ENCODE measurements around the gene C3.

C3 gene

DNA sequence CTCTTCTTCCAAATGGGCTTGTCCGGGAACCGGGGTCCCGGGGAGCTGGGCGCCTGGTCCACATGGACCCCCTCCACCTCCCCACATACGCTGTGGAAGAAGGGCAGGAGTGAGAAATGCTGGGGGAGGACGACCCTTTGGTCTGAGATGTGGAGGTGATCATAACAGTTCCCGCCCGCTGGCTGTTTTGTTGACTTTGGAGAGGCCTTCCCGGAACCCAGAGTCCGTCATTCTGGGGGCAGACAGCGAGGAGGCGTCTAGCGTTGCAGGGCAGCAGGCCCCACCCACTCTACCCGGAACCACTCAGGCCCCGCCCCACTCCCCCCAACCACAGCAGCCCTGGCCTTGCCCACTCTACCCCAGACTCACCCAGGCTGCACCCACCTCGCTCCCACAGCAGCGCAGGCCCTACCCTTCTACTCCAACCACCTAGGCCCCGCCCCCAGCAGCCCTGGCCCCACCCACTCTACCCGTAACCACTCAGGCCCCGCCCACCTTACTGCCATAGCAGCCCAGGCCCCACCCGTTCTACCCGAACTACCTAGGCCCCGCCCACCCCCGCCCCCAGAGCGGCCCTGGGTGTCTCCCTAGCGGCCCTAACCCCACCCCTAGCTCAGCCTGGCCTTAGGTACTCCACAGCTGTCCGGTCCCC, 9.8 kb upstream of the C3 start:
- peak; percentile 71 for DNase-seq

DNA sequence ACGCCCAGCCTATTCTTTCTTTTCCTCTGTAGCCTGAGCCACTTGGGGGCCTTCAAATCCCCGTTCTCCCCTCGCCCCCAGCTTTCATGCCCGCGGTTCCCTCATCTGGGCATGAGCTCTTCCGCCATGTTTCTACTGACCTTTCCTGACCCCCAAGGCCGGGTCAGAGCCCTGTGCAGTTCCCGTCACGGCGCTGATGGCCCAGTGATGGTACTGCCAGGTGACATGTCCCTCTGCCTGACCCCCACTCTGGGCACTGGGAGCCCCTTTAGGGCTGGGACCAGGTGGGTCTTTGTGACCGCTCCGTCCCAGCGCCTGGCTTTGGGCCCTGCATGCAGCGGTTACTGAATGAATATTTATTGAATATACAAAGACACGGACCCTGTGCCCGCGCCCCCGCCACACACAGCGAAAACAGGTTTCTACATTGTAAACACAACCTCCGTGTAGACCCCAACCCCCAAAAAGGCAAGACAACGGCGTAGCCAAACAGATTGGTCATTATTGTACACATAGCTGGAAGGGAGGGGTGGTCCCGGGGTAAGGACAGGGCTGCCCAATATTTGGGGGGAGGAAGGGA, 9.2 kb upstream of the C3 start:
- DNase-seq = no peak

- DNase-seq = no peak
These were observed 7.9 kb upstream of the C3 start for GRCh38 chr19:6728346-6728745.

DNA sequence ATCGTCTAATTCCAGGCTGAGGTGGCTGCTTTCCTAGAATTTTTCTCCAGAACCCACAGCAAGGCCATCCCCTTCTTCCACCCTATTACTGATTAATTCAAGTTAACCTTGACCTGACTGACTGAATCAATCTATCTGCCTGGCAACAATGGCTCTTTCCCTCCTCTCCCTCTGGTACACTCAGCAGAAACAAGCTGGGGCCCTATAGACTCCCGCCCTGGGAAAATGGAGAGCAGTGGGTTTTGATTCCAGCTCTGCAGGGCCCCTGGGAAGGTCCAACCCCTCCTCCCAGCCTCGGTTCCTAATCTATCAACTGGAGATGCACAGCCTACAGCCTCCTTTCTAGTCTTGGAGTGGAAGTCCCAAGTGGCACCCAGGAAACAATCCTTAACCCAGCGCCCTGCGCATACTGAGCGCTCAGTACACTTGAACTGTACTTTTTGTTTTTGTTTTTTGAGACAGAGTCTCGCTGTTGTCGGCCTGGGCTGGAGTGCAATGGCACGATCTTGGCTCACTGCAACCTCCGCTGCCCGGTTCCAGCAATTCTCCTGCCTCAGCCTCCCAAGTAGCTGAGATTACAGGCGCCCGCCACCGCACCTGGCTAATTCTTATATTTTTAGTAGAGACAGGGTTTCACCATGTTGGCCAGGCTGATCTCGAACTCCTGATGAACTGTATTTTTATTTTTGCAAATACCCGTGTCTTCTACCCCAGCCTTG, 5.2 kb upstream of the C3 start:
- DNase-seq = no peak

GRCh38 chr19:6724631-6725492, 4.4 kb upstream of the C3 start:
- no peak for DNase-seq

GRCh38 chr19:6723738-6724137, 3.3 kb upstream of the C3 start:
- DNase-seq = no peak

- DNase-seq = no peak
These were observed 2.7 kb upstream of the C3 start for GRCh38 chr19:6723108-6723618.

- DNase-seq = no peak
These were observed 1.3 kb upstream of the C3 start for GRCh38 chr19:6721773-6722172.

DNA sequence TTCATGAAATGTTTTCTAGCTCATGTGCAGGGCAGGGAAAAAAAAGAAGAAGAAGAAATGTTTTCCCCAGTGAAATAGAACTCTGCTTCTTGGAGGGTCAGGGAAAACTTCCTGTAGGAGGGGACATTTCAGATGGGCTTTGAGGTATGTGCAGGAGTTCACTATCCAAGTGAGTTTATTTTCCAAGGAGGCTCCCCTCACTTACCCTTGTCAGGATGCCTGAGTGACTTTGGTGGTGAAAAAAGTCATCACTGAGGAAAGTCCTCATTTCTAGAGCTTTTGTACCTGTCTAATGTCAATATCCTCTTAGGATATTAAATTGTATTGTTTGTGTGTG, 656 bp upstream of the C3 start:
- no peak for DNase-seq

- no peak for DNase-seq
These were observed 470 bp downstream of the C3 start for GRCh38 chr19:6719992-6720368.

DNA sequence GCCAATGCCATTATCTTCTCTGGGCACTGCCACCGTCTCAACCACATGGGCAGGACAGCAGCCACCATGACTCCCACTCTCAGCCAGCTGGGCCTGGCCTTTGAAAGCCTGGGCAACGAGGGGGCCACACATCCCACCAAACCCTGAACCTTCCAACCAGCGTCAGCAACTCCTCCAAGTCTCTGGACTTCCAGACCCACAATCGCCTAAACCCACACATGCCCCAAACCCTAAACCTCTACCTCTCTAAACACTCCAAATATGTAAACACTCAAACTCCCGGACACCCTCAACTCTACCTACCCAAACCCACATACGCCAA, 949 bp downstream of the C3 start:
- no peak for DNase-seq

DNA sequence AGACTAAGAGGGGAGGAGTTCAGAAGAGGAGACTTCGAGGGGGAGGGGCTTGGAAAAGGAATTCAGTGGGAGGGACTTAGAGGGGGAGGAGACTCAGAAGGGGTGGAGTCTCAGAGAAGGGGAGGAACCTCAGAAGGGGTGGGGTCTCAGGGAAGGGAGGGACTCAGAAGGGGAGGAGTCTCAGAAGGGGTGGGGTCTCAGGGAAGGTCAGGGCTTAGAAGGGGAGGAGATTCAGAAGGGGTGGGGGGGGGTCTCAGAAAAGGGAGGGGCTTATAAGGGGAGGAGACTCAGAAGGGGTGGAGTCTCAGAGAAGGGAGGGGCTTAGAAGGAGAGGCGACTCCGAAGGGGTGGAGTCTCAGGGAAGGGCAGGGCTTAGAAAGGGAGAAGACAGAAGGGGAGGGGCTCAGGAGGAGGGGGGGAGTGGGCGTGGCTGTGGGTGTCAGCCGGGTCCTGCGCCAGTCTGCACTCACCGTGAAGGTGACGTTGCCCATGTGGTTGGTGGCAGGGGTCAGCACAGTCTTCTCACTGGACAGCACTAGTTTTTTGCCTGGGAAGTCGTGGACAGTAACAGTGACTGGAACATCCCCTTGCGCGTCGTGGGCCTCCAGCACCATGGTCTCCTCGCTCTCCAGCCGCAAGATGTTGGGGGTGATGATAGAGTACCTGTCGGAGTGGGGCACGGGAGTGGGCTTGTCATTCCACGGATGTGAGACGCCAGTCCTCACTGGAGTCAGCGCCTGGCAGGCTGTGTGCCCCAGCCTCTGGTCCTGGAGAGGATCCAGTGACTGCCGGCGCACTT, 1.5 kb downstream of the C3 start:
- no peak for DNase-seq

DNA sequence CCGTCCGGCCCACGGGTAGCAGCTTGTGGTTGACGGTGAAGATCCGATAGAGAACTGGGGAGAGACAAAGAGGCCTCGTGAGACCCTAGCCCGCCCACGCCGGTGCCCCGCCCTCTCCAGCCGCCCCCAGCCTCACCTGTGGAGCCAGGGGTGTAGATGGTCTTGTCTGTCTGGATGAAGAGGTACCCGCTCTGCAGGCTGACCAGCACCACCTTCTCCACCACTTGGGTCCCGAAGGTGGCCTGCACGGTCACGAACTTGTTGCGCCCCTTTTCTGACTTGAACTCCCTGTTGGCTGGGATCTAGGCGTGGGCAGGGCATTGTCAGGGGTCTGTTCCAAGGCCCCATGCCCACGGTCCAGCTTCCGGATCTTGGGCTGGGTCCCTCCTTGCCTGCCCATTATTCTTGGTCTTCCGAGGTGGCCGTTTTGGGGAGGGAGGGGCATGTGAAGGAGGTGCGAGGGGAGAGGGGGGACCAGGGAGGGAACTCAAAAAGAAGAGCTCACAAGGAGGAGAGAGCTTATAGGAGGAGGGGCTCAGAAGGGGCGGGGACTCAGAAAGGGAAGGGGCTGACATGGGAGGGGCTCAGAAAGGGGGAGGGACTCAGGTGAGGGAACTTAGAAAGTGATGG, 2.2 kb downstream of the C3 start:
- no peak for DNase-seq

DNA sequence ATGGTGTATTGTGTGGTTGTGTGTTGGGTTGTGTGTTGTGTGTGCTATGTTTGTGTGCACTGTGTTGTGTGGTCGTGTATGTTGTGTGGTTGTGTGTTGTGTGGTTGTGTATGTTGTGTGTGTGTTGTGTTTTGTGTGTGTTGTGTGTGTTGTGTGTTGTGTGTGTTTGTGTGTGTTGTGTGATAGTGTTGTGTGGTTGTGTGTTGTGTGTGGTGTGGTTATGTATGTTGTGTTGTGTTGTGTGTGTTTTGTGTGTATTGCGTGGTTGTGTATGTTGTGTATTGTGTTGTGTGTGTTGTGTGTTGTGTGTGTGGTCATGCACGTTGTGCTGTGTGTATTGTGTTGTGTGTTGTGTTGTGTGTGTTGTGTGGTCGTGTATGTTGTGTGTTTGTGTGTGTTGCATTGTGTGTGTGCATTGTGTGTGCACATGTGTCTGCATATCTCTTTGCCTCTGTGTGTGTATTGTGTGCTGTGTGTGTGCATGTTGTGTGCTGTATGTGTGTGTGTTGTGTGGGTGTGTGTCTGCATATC, 2.9 kb downstream of the C3 start:
- DNase-seq = no peak

DNA sequence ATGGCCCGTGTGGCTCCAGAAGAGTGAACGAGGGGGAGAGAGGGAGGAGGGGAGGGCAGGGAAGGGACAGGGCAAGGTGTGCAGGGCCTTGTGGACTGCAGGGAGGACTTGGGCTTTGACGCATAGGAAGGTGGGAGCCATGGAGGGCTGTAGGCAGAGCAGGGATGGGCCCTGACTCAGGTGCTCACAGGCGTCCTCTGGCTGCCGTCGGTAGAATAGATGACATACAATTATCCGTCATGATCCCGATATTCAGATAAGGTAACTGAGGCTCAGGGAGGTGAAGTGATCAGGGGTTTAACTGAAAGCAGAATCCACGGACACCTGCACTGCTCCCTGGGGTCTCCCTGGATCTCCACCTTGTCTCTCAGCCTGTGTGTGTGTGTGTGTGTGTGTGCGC, 3.4 kb downstream of the C3 start:
- DNase-seq = no peak

DNA sequence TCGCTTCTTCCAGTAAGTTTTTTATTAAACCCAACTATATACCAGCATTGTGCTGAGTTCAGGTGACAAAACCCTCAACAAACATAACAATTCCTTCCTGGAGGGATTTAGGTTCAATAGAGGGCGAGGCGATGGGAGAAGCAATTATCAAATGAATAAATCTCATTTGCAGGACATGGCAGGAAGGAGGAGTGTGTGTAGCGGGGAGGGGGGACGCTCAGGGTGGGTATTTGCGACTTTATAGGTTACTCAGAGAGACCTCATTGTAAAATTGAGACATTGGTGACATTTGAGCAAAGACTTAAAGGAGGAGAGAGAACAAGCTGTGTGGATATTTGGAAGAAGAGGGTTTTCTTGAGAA, 3.9 kb downstream of the C3 start:
- DNase-seq = no peak

- DNase-seq = no peak
These were observed 5.5 kb downstream of the C3 start for GRCh38 chr19:6714749-6715555.

DNA sequence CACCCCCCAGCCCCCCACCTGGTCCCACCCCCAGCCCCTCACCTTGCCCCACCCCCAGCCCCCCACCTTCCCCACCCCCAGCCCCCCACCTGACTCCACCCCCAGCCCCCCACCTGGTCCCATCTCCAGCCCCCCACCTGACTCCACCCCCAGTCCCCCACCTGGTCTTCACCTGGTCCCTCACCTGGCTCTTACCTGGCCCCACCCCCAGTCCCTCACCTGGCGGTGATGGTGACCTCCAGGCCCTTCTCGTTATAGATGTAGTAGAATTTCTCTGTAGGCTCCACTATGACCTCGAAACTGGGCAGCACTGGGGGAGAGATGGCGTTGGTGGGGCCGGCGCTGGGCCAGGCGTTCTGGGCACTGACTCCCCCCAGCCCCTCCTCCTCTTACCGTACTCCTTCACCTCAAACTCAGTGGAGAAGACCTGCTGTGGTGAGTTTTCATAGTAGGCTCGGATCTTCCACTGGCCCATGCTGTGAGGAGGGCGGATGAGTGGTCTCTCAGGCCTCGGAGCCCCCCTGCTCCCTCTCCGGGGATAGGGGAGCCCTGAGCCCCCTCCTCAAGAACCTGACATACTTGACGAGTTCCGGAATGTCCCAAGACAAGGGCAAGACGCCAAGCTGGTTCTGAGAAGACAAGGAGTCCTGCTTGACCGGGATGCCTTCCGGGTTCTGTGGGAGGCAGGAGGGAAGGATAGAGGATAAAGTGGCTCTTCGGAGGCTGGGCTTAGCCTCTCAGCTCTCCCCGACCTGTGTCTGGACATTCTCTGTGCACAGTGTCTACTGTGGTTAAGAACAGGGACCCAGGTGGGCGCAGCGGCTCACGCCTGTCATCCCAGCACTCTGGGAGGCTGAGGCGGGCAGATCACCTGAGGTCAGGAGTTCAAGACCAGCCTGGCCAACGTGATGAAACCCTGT, 6.4 kb downstream of the C3 start:
- no peak for DNase-seq

- DNase-seq = no peak
These were observed 7.5 kb downstream of the C3 start for GRCh38 chr19:6712692-6713670.

Data from activated effector memory CD4-positive, alpha-beta T cell treated with anti-CD3 and anti-CD28 coated beads, Interleukin-2, amount 50 U/mL, for 16 hours (primary cell).